ENCODE results near the gene PCBP3.

DNA sequence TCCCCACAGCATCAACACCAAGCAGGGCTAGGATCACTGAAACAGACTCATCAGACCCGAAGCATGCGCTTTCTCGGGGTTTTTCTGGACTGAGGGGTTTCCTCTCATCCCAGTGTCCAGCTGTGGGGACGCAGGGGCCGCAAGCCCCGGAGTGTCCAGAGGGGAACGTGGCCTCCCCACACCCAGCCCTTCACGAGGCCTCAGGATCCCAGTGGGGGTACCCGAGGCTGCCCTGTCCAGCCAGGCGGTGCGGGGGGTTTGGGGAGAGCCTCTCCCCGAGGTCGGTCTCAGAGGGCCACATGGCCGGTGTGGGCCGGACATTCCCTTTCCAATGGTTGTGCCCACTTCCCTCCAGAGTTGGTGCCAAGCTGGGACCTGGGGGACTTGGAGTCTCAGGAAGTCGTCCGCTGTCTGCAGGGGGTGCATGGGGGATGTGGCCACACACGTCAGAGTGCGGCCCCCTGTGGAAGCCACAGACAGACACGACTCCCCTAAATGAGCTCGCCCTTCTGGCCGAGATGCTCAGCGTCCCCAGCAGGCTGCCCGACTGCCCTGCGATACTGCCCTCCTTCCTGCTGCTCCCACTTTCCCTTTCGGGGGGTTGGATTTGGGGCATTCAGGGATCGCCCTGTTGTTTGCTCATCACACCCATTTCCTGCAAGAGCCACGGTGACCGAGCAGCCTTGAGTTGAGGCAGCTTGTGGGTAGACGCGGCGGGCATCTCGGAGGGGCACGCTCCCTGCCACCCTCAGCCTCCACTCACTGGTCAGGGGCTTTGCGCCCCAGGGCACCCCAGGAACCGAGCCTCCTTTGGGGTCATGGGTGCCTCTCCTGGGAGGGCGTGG is 342.2 kb downstream of the PCBP3 start:
- TF ChIP-seq, protein P1, sequence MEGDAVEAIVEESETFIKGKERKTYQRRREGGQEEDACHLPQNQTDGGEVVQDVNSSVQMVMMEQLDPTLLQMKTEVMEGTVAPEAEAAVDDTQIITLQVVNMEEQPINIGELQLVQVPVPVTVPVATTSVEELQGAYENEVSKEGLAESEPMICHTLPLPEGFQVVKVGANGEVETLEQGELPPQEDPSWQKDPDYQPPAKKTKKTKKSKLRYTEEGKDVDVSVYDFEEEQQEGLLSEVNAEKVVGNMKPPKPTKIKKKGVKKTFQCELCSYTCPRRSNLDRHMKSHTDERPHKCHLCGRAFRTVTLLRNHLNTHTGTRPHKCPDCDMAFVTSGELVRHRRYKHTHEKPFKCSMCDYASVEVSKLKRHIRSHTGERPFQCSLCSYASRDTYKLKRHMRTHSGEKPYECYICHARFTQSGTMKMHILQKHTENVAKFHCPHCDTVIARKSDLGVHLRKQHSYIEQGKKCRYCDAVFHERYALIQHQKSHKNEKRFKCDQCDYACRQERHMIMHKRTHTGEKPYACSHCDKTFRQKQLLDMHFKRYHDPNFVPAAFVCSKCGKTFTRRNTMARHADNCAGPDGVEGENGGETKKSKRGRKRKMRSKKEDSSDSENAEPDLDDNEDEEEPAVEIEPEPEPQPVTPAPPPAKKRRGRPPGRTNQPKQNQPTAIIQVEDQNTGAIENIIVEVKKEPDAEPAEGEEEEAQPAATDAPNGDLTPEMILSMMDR (optimal IDR thresholded peaks at IDR 0.05 in 1 of 3, IDR thresholded peaks at IDR 0.05 in 1 of 3, conservative IDR thresholded peaks at IDR 0.05 in 1 of 3; ENCODE audit: extremely low read depth in 1 of 3, insufficient read depth in 2 of 3, low read length in 3 of 3): no peak
- no peak for TF ChIP-seq EZH2 (IDR thresholded peaks at IDR 0.05; ENCODE audit: low read length)
